HepG2 (cell line): ENCODE measurements around the gene BTBD3. TPM values are rescaled to one million over a fixed set of nuclear protein-coding genes. Genes with fewer than 3 reads are reported as not detected.

Experiments used
- ATF4 ChIP-seq, 2 experiments: fragments of 450-650 bp in 1 of 2; sonication (generic) in 1 of 2; formaldehyde crosslinking; IDR thresholded peaks; 2 replicates each; pipeline versions ENCODE4 v1.5.0 to v1.8.0; 2020 to 2022; ENCODE audit warnings: mild to moderate bottlenecking in 1 of 2, missing genetic modification reagents in 1 of 2
- BRCA1 ChIP-seq: sonication (generic); formaldehyde crosslinking; IDR thresholded peaks from 2 replicates; pipeline ENCODE4 v1.4.0; 2020; ENCODE audit warnings: missing genetic modification reagents
- BRD4 ChIP-seq: sonication (generic); formaldehyde crosslinking; IDR thresholded peaks from 2 replicates; pipeline ENCODE4 v1.4.0; 2020; ENCODE audit warnings: missing genetic modification reagents
- CBX2 ChIP-seq, 2 experiments: fragments of 200-600 bp in 1 of 2; sonication (generic); formaldehyde crosslinking in 1 of 2; IDR thresholded peaks; 2 replicates each; pipeline versions ENCODE4 v1.7.0 to v1.8.1; 2018 to 2022; ENCODE audit warnings: low read depth in 2 of 2, low read length in 1 of 2, mild to moderate bottlenecking in 1 of 2, missing genetic modification reagents in 1 of 2
- FOXM1 ChIP-seq: sonication (generic); formaldehyde crosslinking; IDR thresholded peaks from 2 replicates; pipeline ENCODE4 v1.5.0; 2020; ENCODE audit warnings: missing genetic modification reagents
- MED8 ChIP-seq: sonication (generic); formaldehyde crosslinking; IDR thresholded peaks from 2 replicates; pipeline ENCODE4 v1.8.1; 2023; ENCODE audit warnings: mild to moderate bottlenecking, missing genetic modification reagents; ENCODE audit not compliant: insufficient replicate concordance
- NCOA5 ChIP-seq: sonication (generic); formaldehyde crosslinking; IDR thresholded peaks from 2 replicates; pipeline ENCODE4 v1.4.0; 2020; ENCODE audit warnings: missing genetic modification reagents
- NCOR1 ChIP-seq: fragments of 200-600 bp; sonication (generic); IDR thresholded peaks from 2 replicates; pipeline ENCODE4 v1.7.0; 2017; ENCODE audit warnings: antibody characterized with exemption, low read length, borderline replicate concordance
- NR2F6 ChIP-seq, 2 experiments: IDR thresholded peaks; 2 replicates each; pipeline ENCODE4 v1.6.1; 2016; ENCODE audit warnings: antibody characterized with exemption in 1 of 2, mild to moderate bottlenecking in 1 of 2
- POGK ChIP-seq: sonication (generic); formaldehyde crosslinking; conservative IDR thresholded peaks from 2 replicates; pipeline ENCODE4 v1.8.0; 2022; ENCODE audit warnings: mild to moderate bottlenecking, moderate library complexity, missing genetic modification reagents
- ZFP36L1 ChIP-seq: sonication (generic); formaldehyde crosslinking; IDR thresholded peaks from 2 replicates; pipeline ENCODE4 v1.8.0; 2022; ENCODE audit warnings: mild to moderate bottlenecking, missing genetic modification reagents, moderate library complexity
- ZGPAT ChIP-seq: IDR thresholded peaks from 2 replicates; pipeline ENCODE4 v1.6.1; 2016; ENCODE audit warnings: mild to moderate bottlenecking
- ZMAT3 ChIP-seq: sonication (generic); formaldehyde crosslinking; conservative IDR thresholded peaks from 2 replicates; pipeline ENCODE4 v1.7.0; 2021; ENCODE audit warnings: missing genetic modification reagents
- ZNF121 ChIP-seq: sonication (generic); formaldehyde crosslinking; IDR thresholded peaks from 2 replicates; pipeline ENCODE4 v1.5.0; 2020; ENCODE audit warnings: mild to moderate bottlenecking, missing genetic modification reagents
- ZNF260 ChIP-seq: sonication (generic); formaldehyde crosslinking; IDR thresholded peaks from 2 replicates; pipeline ENCODE4 v1.4.0; 2020; ENCODE audit warnings: missing genetic modification reagents, low read depth, mild to moderate bottlenecking, borderline replicate concordance
- ZNF275 ChIP-seq: sonication (generic); formaldehyde crosslinking; IDR thresholded peaks from 2 replicates; pipeline ENCODE4 v1.8.0; 2022; ENCODE audit warnings: missing genetic modification reagents, mild to moderate bottlenecking, inconsistent platforms, borderline replicate concordance
- ZNF414 ChIP-seq: sonication (generic); formaldehyde crosslinking; IDR thresholded peaks from 2 replicates; pipeline ENCODE4 v1.5.0; 2020; ENCODE audit warnings: missing genetic modification reagents
- ZNF44 ChIP-seq: sonication (generic); formaldehyde crosslinking; IDR thresholded peaks from 2 replicates; pipeline ENCODE4 v1.5.1; 2020; ENCODE audit warnings: mild to moderate bottlenecking, missing genetic modification reagents
- polyA plus RNA-seq, 8 experiments: library from polyadenylated mRNA; depleted of rRNA in 3 of 8; stranded (reverse) in 7 of 8; unstranded in 1 of 8; fragments of >200 nt; fragmentation: Illumina TruSeq in 4 of 8; extraction: Trizol in 4 of 8; gene quantifications; 2 replicates each; pipeline versions ENCODE4 v1.2.1 to v1.2.3, GENCODE V29; 2011 to 2016; ENCODE audit warnings: low read depth in 4 of 8, missing spikeins in 1 of 8, mixed read lengths in 1 of 8; ENCODE audit not compliant: insufficient read depth in 1 of 8
- total RNA-seq, 5 experiments: library from RNA; depleted of rRNA; stranded (reverse); fragments of >200 nt; fragmentation: Illumina TruSeq; extraction: Trizol; gene quantifications; 2 replicates each; pipeline ENCODE4 v1.2.3, GENCODE V29; 2016; ENCODE audit warnings: low read depth in 1 of 5

BTBD3 gene
- total and polyA plus RNA-seq, 2 of the 13 experiments (the other 11 are each of a cell fraction or from before 2014, with no cell fraction given) = 32.2 to 41.8 TPM

- TF ChIP-seq ZGPAT (CRISPR knock-in tag) (no peak), ZNF260 (CRISPR knock-in tag) (no peak), ZNF44 (CRISPR knock-in tag) (0 out of 2 replicates have a peak, but pooled peaks have one; percentile 42), ATF4 (CRISPR knock-in tag; IDR thresholded peaks at IDR 0.05) (0 out of 4 replicates have a peak, but pooled peaks of 1 of the 2 experiments have one; percentile 40), POGK (CRISPR knock-in tag) (no peak), BRCA1 (CRISPR knock-in tag) (no peak), ZMAT3 (CRISPR knock-in tag) (peak; percentile 92; the same call in 1 of the 2 replicates), NR2F6 (IDR thresholded peaks at IDR 0.05) (no peak), NR2F6 (CRISPR knock-in tag; IDR thresholded peaks at IDR 0.05) (no peak), ZNF275 (CRISPR knock-in tag) (no peak), CBX2 (IDR thresholded peaks at IDR 0.05; ENCODE audit: low read depth, low read length) (no peak), CBX2 (CRISPR knock-in tag; IDR thresholded peaks at IDR 0.05; ENCODE audit: low read depth) (no peak), NCOR1 (no peak), MED8 (no peak), ZNF121 (CRISPR knock-in tag) (no peak), NCOA5 (CRISPR knock-in tag) (no peak), BRD4 (no peak; the same call in 1 of the 2 replicates), ZNF414 (CRISPR knock-in tag) (no peak), ZFP36L1 (no peak), FOXM1 (CRISPR knock-in tag) (0 out of 2 replicates have a peak, but pooled peaks have one; percentile 37)
Observed at GRCh38 chr20:11890331-11891076, 27.2 kb upstream of the BTBD3 start (continued).
